Activated CD4-positive, alpha-beta T cell treated with anti-CD3 and anti-CD28 coated beads, Interleukin-2, amount 50 U/mL, for 4 hours (primary cell): Measurements from ENCODE around the gene MAPKAP1.
A peak's percentile ranks its signal among the peaks of the same experiment; 100 is the strongest.
"Not testable (repeated sequence)": the region's sequence is repeated elsewhere in the genome, so short reads cannot be mapped to it uniquely, and the experiment has no call there.

ENCODE experiments used
- DNase-seq, 2 experiments: peaks; one replicate each; pipeline ENCODE4 v3.0.0-alpha.2; 2020

The MAPKAP1 gene

DNA sequence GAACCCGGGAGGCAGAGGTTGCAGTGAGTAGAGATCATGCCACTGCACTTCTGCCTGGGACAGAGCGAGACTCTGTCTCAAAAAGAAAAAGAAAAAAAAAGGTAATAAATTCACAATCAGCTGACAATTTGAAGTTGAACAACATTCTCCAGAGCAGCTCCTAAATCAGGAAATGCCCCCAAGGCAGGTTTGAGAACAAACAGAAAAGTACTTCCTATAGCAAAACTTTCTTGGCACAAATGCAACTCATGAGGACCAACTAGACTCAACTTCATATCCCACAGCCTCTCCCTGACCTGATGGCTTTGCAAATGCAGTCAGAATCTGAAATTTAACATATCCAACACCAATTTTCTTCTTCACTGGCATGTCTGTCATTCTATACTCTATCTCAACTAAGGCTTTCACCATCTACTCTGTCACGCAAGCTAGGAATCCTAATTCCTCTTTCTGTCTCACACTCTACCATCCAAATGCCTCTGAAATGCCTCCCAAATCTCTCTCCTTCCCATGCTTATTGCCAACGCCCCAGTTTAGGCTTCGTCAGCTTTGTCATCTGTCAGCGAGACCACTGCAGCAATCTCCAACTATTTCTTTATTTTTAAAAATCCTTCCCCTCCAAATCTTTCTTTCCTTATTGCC, 113.3 kb downstream of the MAPKAP1 start:
- DNase-seq, result no peak

DNA sequence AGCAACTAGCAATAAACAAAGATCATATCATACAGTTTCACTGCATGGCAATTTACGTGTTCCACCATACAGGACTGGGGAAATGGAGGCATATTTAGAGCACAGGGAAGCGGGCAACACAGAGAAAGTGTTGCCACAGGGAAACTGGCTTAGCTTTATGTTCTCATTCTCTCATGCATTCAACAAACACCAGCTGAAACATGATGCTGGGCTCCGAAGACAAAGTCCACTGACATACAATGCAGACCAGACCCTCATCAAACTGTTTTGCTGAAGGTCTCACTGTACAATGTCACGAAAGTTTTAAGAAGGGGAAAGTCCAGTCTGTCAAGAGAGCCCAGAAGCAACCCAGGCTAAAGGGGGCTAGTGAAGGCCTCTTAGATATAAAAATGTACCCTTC, 115.1 kb downstream of the MAPKAP1 start:
- no peak for DNase-seq

- DNase-seq, result no peak
These were observed 115.8 kb downstream of the MAPKAP1 start for GRCh38 chr9:125591245-125591644.

- DNase-seq, result no peak
These were observed 117.7 kb downstream of the MAPKAP1 start for GRCh38 chr9:125589287-125589686.

GRCh38 chr9:125587819-125588460, 119.1 kb downstream of the MAPKAP1 start:
- DNase-seq, result no peak

- DNase-seq, result no peak
These were observed 120.9 kb downstream of the MAPKAP1 start for GRCh38 chr9:125586172-125586511.

GRCh38 chr9:125585503-125586171, 121.4 kb downstream of the MAPKAP1 start:
- DNase-seq, result no peak

DNA sequence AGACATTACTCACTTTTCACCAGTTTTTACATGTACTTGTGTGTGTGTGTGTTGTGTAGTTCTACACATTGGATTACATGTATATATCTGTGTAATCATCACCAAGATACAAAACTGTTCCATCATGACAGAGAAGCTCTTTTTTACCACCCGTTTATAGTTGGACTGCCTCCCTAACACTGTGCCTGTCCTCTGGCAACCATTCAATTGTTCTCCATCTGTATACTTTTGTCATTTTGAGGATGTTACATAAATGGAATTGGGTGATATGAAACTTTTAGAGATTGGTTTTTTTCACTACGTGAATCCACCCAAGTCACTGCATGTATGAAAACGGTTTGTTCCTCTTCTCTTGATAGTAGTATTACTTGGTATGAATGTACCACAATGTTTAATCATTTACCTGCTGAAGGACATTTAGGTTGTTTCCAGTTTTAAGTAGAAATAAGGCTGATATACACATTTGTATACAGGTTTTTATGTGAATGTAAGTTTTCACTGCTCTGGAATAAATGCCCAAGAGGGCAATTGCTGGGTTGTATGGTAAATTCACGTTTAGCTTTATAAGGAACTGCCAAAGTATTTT, 126.2 kb downstream of the MAPKAP1 start:
- DNase-seq, result no peak

DNA sequence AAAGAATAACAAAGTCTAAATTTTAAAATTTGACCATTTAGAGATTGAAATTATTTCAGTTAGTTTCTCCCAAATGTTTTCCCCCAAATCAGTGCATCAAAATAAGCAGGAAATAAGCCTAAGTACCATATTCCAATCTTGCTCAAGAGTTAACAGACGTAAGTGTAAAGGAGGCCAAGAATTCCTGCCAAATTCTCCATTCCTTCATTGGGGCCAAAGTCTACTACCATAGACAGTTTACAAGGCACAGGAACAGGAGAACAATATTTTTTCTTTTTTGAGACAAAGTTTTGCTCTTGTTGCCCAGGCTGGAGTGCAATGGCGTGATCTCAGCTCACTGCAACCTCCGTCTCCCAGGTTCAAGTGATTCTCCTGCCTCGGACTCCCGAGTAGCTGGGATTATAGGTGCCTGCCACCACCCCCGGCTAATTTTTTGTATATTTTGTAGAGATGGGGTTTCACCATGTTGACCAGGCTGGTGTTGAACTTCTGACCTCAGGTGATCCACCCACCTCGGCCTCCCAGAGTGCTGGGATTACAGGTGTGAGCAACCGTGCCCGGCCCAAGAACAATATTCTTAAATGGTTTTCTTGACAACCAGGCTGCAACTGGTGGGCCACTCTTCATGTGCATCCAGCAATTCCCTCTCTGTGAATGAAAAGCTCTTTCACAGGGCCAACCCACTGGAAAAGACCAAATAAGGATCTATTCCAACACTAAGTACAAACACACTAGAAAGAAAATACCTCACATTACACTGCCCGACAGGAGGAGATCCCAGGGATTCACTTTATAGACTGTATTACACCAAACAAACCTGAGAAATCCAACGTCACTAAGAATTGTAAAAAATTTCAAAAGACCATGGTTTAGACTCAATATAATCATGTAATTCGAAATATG, 127.7 kb downstream of the MAPKAP1 start:
- DNase-seq, result no peak

- no peak for DNase-seq
These were observed 132.7 kb downstream of the MAPKAP1 start for GRCh38 chr9:125574126-125574877.

DNA sequence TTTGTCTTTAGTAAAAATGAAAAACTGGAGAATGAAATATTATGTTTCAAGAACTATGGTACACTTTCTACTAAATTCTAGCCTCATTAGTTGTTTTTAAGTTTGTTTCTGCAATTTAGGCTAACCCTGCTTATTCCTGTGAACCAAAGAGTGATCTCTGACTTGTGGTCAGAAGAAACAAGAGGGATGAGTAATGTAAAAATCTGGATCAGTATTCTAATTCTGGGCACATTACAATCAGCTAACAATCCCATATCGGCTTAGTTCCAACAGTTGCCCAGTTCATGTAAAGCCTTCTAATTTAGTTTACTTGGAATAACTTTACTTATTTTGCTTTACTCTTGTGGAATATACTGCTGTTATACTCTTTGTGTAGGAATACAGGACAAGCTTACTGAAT, 134.5 kb downstream of the MAPKAP1 start:
- DNase-seq, result not testable (repeated sequence)

DNA sequence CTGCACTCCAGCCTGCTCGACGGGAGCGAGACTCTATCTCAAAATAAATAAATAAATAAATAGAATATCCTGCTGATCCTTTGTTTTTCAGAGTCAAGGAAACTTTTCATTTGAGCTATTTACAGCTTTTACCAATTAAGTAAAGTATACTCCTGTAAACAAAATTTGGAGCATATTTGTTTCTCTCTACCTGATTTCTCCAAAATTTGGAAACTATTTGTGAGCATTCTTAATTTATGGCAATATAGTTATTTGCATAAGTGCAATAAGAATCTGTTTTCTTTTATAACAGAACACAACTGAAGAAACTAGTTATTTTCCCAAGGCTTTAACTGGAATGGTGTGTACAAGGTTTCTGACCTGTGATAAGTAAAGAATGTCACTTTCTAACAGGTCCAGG, 135.2 kb downstream of the MAPKAP1 start:
- not testable (repeated sequence) for DNase-seq

DNA sequence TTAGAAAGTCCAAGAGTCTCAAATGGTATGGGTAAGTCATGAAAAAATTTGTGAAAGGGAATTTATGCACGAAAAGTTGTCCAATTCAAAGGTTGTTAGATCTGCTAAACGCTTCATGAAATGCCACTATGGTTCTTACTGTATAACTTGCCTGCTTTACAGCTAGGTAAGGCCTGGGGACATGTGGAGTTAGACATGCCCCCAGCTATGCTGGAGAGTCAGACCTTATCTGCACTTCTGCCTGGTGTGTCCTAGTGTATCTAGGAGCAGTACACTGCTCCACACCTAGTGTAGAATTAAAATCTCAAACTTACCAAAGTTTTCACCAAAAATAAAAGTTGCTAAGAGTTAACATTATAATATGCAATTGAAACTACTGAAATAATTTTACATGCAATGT, 136.8 kb downstream of the MAPKAP1 start:
- DNase-seq, result no peak

DNA sequence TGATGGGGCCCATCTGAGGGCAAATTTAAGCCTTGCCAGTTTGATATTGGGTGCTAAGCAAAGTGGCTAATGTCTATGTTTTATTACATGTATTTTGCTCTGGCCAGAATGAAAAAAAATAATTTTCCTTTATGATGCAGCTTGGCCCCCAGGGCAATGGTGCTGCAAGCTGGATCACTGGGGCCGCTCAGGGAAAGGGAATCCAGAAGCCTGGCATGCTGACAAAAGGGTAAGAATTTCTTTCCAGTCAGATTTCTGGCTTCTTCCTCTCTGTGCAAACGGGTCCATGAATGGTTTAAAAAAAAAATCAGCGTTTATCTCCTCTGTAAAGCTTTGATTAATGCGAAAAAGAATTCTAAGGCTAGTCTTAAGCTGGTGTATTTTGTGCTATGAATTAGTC, 138.4 kb downstream of the MAPKAP1 start:
- DNase-seq, result no peak

DNA sequence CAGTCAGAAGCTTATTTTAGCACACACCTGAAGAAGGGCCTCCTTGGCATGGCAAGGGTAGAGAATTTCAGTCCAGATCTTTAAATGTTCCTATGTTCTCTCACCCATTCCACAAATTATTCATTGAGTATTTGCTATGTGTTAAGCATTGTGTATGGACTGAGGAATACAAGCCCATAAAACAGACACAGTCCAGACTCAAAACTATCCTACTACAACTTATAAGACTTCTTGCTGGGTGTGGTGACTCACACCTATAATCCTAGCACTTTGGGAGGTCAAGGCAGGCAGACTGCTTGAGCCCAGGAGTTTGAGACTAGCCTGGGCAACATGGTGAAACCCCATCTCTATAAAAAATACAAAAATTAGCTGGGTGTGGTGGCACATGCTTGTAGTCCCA, 141.0 kb downstream of the MAPKAP1 start:
- DNase-seq, result not testable (repeated sequence)

DNA sequence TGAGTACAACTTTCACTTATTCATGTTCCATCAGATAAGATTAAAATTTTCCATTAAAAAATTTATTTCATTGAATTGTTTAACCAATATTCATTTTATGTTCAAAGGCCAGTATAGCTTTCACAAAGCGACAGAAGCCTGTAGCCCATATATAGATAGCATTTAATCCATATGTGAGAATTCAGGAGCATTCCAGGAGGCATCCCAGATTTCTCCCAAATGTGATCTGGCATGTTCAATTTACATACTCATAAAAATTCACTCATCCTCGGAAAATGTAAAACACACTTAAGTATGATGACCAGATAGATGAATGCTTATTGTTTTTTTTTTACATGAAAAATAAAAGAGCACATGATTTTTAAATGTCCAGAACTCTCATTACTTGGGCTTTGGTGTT, 141.9 kb downstream of the MAPKAP1 start:
- no peak for DNase-seq

- no peak for DNase-seq
These were observed 142.4 kb downstream of the MAPKAP1 start for GRCh38 chr9:125564631-125565030.

GRCh38 chr9:125561509-125562148, 145.4 kb downstream of the MAPKAP1 start:
- DNase-seq, result no peak

DNA sequence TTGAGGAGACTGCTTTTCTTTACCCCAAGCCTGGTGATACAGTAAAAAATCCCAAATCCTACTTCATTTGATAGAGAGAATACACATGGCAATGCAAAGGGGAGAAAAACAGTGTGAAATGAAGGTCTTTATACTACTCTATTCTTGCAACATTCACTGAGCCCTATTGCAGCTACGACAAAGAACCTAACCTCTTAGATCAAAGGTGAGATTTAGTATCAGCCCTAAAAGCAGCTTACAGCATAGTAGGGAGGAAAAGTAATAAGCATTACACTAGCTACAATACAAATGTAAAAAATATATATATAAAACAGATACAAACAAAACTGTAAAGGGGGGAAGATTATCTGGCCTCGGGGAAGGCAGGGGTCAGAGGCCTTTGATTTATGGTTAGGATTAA, 147.1 kb downstream of the MAPKAP1 start:
- no peak for DNase-seq

DNA sequence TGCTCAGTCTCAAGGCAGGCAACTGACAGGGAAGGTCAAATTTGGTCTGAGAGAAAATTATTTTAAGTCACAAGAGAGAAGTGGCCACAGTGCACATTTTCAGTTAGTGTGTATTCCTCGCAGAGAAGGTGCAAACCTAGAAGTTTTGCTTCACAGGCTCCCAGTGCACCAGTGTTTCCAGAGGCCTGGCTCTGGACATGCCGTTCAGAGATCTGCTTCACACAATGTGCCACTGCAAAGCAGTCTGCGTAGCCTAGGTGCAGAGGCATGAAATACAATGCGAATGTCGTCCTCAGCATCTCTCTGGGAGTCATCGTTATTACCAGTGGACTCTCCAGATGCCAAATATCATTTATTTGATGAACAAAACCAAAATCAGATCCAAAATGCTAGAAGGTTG, 147.8 kb downstream of the MAPKAP1 start:
- DNase-seq, result no peak

- peak; percentile 40 to 43 for DNase-seq
These were observed 148.4 kb downstream of the MAPKAP1 start for GRCh38 chr9:125558453-125559092.
